HepG2 (cell line): ENCODE data around the gene STMND1. TPM values are rescaled to one million over a fixed set of nuclear protein-coding genes. Genes with fewer than 3 reads are reported as not detected.

ENCODE experiments used
- ATAC-seq: fragments of 200-7000 bp; cut with Tn5 transposase; 3 replicates; pipeline ENCODE4 v1.9.1; 2020; ENCODE audit warnings: mild to moderate bottlenecking, moderate library complexity
- BruUV-seq: library from RNA; stranded (reverse); fragments of 400-500 nt; replicated peaks from 2 replicates; lab custom pipeline; 2021; lab: Mats Ljungman, UMichigan
- CTCF ChIA-PET: fragments of 300-600 bp; formaldehyde crosslinking; extraction: SDS; loops from one replicate; lab custom pipeline; 2021; ENCODE audit warnings: low total read pairs, inconsistent platforms, low intra/inter-chr PET ratio; lab: Yijun Ruan, JAX
- POLR2A ChIA-PET: fragments of 350-600 bp; sonication (Branson Sonifier 250); formaldehyde crosslinking; loops from one replicate; lab custom pipeline; 2020; ENCODE audit warnings: antibody characterized with exemption, inconsistent platforms; lab: Yijun Ruan, JAX
- DNase-seq: peaks from one replicate; pipeline ENCODE4 v3.0.0-alpha.2; 2015; ENCODE audit warnings: low spot score
- FAIRE-seq: peaks from 3 replicates; lab custom pipeline; 2011; peaks lifted over from hg19 to GRCh38; lab: Jason Lieb, UNC
- H2AFZ ChIP-seq: one replicate; pipeline ENCODE4 v1.6.1; 2011; ENCODE audit warnings: low read length, inconsistent platforms
- H3K27ac ChIP-seq: fragments of 300-600 bp; 3 replicates; pipeline ENCODE4 v1.8.0; 2011; ENCODE audit warnings: mixed run types, mild to moderate bottlenecking, mixed read lengths, low read length, inconsistent platforms; ENCODE audit not compliant: insufficient read depth; ENCODE audit errors: extremely low read length
- H3K27me3 ChIP-seq, 2 experiments: fragments of 200-600 bp in 1 of 2; 2 replicates in 1 of 2; 3 replicates in 1 of 2; pipeline versions ENCODE4 v1.6.0 to v1.8.0; 2011; ENCODE audit warnings: low read length in 2 of 2, mild to moderate bottlenecking in 2 of 2, moderate library complexity in 2 of 2, inconsistent platforms in 1 of 2; ENCODE audit not compliant: insufficient read depth in 2 of 2, control insufficient read depth in 1 of 2
- H3K36me3 ChIP-seq, 2 experiments: fragments of 200-600 bp in 1 of 2; replicated peaks in 1 of 2; 2 replicates in 1 of 2; 3 replicates in 1 of 2; pipeline versions ENCODE4 v1.5.1 to v1.8.0; 2011; ENCODE audit warnings: low read length in 2 of 2, inconsistent platforms in 1 of 2; ENCODE audit not compliant: insufficient read depth in 2 of 2, control insufficient read depth in 1 of 2
- H3K4me1 ChIP-seq: 2 replicates; pipeline ENCODE4 v1.5.1; 2012; ENCODE audit warnings: low read length, inconsistent platforms; ENCODE audit not compliant: insufficient read depth
- H3K4me2 ChIP-seq: 2 replicates; pipeline ENCODE4 v1.6.0; 2011; ENCODE audit warnings: low read depth, low read length, inconsistent platforms
- H3K4me3 ChIP-seq, 3 experiments: fragments of 200-600 bp in 1 of 3; sonication (generic), shearing (Covaris generic) in 1 of 3; replicated peaks in 1 of 3; 2 replicates each; pipeline ENCODE4 v1.5.1; 2011 to 2016; ENCODE audit warnings: low read length in 3 of 3, inconsistent platforms in 2 of 3, low read depth in 2 of 3, mild to moderate bottlenecking in 2 of 3, control low read depth in 1 of 3, mixed read lengths in 1 of 3; ENCODE audit not compliant: insufficient read depth in 1 of 3
- H3K79me2 ChIP-seq: one replicate; pipeline ENCODE4 v1.6.1; 2011; ENCODE audit warnings: low read length, inconsistent platforms; ENCODE audit not compliant: insufficient read depth
- H3K9ac ChIP-seq: 2 replicates; pipeline ENCODE4 v1.6.0; 2011; ENCODE audit warnings: mild to moderate bottlenecking, low read depth, low read length, inconsistent platforms; ENCODE audit not compliant: insufficient read depth
- H3K9me3 ChIP-seq: 2 replicates; pipeline ENCODE4 v1.5.1; 2012; ENCODE audit warnings: mild to moderate bottlenecking, low read length
- H4K20me1 ChIP-seq: 2 replicates; pipeline ENCODE4 v1.6.0; 2011; ENCODE audit warnings: inconsistent platforms, mild to moderate bottlenecking, low read length, moderate library complexity; ENCODE audit not compliant: insufficient read depth
- DR1 ChIP-seq: sonication (generic); formaldehyde crosslinking; IDR thresholded peaks from 2 replicates; pipeline ENCODE4 v1.8.0; 2021; ENCODE audit warnings: mild to moderate bottlenecking, missing genetic modification reagents, inconsistent platforms
- EEA1 ChIP-seq: sonication (generic); formaldehyde crosslinking; IDR thresholded peaks from 2 replicates; pipeline ENCODE4 v1.5.1; 2020; ENCODE audit warnings: mild to moderate bottlenecking, missing genetic modification reagents, borderline replicate concordance
- MEF2D ChIP-seq: sonication (generic); formaldehyde crosslinking; IDR thresholded peaks from 2 replicates; pipeline ENCODE4 v1.5.1; 2020; ENCODE audit warnings: mild to moderate bottlenecking, missing genetic modification reagents
- SMYD3 ChIP-seq: sonication (generic); formaldehyde crosslinking; IDR thresholded peaks from 2 replicates; pipeline ENCODE4 v1.8.1; 2023; ENCODE audit warnings: mild to moderate bottlenecking, missing genetic modification reagents
- STAG1 ChIP-seq: sonication (generic); formaldehyde crosslinking; IDR thresholded peaks from 2 replicates; pipeline ENCODE4 v1.4.0; 2020; ENCODE audit warnings: missing genetic modification reagents
- ZSCAN22 ChIP-seq: sonication (generic); formaldehyde crosslinking; IDR thresholded peaks from 2 replicates; pipeline ENCODE4 v1.4.0; 2020; ENCODE audit warnings: mild to moderate bottlenecking, missing genetic modification reagents
- WGBS: methylation state at CpG from one replicate; pipeline ENCODE4 v1.1.6; 2017; ENCODE audit warnings: low lambda C conversion rate; 5-methylcytosine and 5-hydroxymethylcytosine counted together
- in situ Hi-C: cut with HindIII; loops from 2 replicates; pipeline ENCODE4 v1.10.0; 2017; ENCODE audit warnings: low pct_unique_long_range_greater_than_20kb; ENCODE audit not compliant: extremely low pct_ligation_motif_present
- intact Hi-C: fragments of 100-400 bp; cut with micrococcal nuclease; formaldehyde crosslinking; loops from one replicate; pipeline ENCODE4 v1.10.0; 2022; ENCODE audit not compliant: unreplicated experiment
- polyA plus RNA-seq, 8 experiments: library from polyadenylated mRNA; depleted of rRNA in 3 of 8; stranded (reverse) in 7 of 8; unstranded in 1 of 8; fragments of >200 nt; fragmentation: Illumina TruSeq in 4 of 8; extraction: Trizol in 4 of 8; gene quantifications; 2 replicates each; pipeline versions ENCODE4 v1.2.1 to v1.2.3, GENCODE V29; 2011 to 2016; ENCODE audit warnings: low read depth in 4 of 8, missing spikeins in 1 of 8, mixed read lengths in 1 of 8; ENCODE audit not compliant: insufficient read depth in 1 of 8
- total RNA-seq, 5 experiments: library from RNA; depleted of rRNA; stranded (reverse); fragments of >200 nt; fragmentation: Illumina TruSeq; extraction: Trizol; gene quantifications; 2 replicates each; pipeline ENCODE4 v1.2.3, GENCODE V29; 2016; ENCODE audit warnings: low read depth in 1 of 5
- TF ChIP-seq, protein P1 (sequence below): IDR thresholded peaks from 2 replicates; pipeline ENCODE4 v1.6.1; 2012; ENCODE audit warnings: low read depth, low read length, improper control_type of control experiment
- TF ChIP-seq, protein P2 (sequence below): sonication (generic); formaldehyde crosslinking; IDR thresholded peaks from 2 replicates; pipeline ENCODE4 v1.5.0; 2020; ENCODE audit warnings: mild to moderate bottlenecking, missing genetic modification reagents, moderate library complexity

STMND1 gene
- total and polyA plus RNA-seq, 2 of the 13 experiments (the other 11 are each of a cell fraction or from before 2014, with no cell fraction given): not detected

DNA sequence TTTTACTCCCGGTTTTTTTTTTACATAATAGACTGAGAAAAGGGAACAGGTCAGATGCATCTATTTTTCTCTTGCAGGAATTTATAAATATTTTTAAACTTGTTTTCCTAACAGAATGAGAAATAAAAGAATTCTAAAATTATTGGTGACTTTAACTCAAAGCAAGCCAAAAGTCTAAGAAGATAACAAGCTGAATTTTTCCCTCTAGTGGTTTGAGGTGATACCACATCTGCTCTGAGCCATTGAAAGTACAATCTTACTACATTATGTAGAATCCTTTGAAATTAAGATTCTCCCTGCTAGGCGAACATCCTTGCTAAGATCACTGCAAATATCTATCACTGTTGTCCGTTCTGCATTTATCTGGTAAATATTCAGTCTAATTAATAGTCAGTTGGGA lies 10.7 kb upstream of the STMND1 start:
- Histone ChIP-seq H3K4me1 (peaks cover 9% of the 10 kb centered on the region), H3K4me3 (no peak overlapping the region), H3K27ac (no peak overlapping the region), H3K9ac (no peak overlapping the region), H3K27me3 (peaks cover 0 to 10% of the 10 kb centered on the region in 2 experiments; a peak in 1 of 5 replicates), H3K4me2 (no peak overlapping the region), H3K9me3 (no peaks in the 10 kb centered on the region), H2AFZ (no peak overlapping the region), H4K20me1 (no peaks in the 10 kb centered on the region), H3K36me3 (no peaks in the 10 kb centered on the region), H3K79me2 (no peaks in the 10 kb centered on the region)
- ChIA-PET CTCF (interaction anchor here (1.4 kb wide), 1 partner anchor 805 kb away, joined by 3 read pairs; no protein-coding TSS in a partner anchor), POLR2A (no interaction called here)
- TF ChIP-seq, protein P1, sequence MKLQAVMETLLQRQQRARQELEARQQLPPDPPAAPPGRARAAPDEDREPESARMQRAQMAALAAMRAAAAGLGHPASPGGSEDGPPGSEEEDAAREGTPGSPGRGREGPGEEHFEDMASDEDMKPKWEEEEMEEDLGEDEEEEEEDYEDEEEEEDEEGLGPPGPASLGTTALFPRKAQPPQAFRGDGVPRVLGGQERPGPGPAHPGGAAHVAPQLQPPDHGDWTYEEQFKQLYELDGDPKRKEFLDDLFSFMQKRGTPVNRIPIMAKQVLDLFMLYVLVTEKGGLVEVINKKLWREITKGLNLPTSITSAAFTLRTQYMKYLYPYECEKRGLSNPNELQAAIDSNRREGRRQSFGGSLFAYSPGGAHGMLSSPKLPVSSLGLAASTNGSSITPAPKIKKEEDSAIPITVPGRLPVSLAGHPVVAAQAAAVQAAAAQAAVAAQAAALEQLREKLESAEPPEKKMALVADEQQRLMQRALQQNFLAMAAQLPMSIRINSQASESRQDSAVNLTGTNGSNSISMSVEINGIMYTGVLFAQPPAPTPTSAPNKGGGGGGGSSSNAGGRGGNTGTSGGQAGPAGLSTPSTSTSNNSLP: no peak
- no peak for TF ChIP-seq DR1 (CRISPR knock-in tag)
- ATAC-seq: no peak
- WGBS: 1% methylated on average over 3 of the region's 3 CpGs
- no peak for DNase-seq
- intact Hi-C loops: no loop called here
- BruUV-seq: no TSS peak
- FAIRE-seq: no peak
- in situ Hi-C loops: no loop called here

GRCh38 chr6:17093686-17094085 lies 8.2 kb upstream of the STMND1 start:
- 0 out of 5 replicates have a peak, but pooled peaks cover 0 to 5% of the 10 kb centered on the region in 2 experiments for H3K27me3 ChIP-seq
- no TSS peak for BruUV-seq
- TF ChIP-seq STAG1 (CRISPR knock-in tag): peak; percentile 49
- no peak for TF ChIP-seq SMYD3 (CRISPR knock-in tag)
- TF ChIP-seq EEA1 (CRISPR knock-in tag): no peak
- TF ChIP-seq, protein P2, sequence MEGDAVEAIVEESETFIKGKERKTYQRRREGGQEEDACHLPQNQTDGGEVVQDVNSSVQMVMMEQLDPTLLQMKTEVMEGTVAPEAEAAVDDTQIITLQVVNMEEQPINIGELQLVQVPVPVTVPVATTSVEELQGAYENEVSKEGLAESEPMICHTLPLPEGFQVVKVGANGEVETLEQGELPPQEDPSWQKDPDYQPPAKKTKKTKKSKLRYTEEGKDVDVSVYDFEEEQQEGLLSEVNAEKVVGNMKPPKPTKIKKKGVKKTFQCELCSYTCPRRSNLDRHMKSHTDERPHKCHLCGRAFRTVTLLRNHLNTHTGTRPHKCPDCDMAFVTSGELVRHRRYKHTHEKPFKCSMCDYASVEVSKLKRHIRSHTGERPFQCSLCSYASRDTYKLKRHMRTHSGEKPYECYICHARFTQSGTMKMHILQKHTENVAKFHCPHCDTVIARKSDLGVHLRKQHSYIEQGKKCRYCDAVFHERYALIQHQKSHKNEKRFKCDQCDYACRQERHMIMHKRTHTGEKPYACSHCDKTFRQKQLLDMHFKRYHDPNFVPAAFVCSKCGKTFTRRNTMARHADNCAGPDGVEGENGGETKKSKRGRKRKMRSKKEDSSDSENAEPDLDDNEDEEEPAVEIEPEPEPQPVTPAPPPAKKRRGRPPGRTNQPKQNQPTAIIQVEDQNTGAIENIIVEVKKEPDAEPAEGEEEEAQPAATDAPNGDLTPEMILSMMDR (CRISPR knock-in tag): peak; percentile 45
- TF ChIP-seq MEF2D (CRISPR knock-in tag): no peak
- no peak for TF ChIP-seq ZSCAN22
- ChIA-PET POLR2A (no interaction called here), CTCF (no interaction called here)
- no peak overlapping the region for H2AFZ ChIP-seq
- no peak for DNase-seq
- H3K4me1 ChIP-seq: peaks cover 21% of the 10 kb centered on the region
- H3K27ac ChIP-seq: no peak overlapping the region
- H3K9me3 ChIP-seq: no peaks in the 10 kb centered on the region
- no peaks in the 10 kb centered on the region for H3K36me3 ChIP-seq
- no peak overlapping the region for H3K4me2 ChIP-seq
- no peak for FAIRE-seq
- intact Hi-C loops (no loop called here), in situ Hi-C loops (no loop called here)
- peak; percentile 44 for ATAC-seq
- no peak overlapping the region for H3K9ac ChIP-seq
- no peaks in the 10 kb centered on the region for H3K79me2 ChIP-seq
- no peaks in the 10 kb centered on the region for H4K20me1 ChIP-seq
- H3K4me3 ChIP-seq: no peak overlapping the region
- 30% methylated on average over 5 of the region's 5 CpGs for WGBS
